IPS DF 19.7 (cell line): ENCODE results near the gene COL6A3.
"Not testable (repeated sequence)": the region's sequence is repeated elsewhere in the genome, so short reads cannot be mapped to it uniquely, and the experiment has no call there.

Experiments
- DNase-seq: peaks from one replicate; pipeline ENCODE4 v3.0.0-alpha.2; 2013; ENCODE audit warnings: low read depth, low spot score

The COL6A3 gene

GRCh38 chr2:237319086-237319820 lies 94.7 kb downstream of the COL6A3 start:
- DNase-seq: no peak

GRCh38 chr2:237316339-237316738 lies 97.6 kb downstream of the COL6A3 start:
- DNase-seq: no peak

DNA sequence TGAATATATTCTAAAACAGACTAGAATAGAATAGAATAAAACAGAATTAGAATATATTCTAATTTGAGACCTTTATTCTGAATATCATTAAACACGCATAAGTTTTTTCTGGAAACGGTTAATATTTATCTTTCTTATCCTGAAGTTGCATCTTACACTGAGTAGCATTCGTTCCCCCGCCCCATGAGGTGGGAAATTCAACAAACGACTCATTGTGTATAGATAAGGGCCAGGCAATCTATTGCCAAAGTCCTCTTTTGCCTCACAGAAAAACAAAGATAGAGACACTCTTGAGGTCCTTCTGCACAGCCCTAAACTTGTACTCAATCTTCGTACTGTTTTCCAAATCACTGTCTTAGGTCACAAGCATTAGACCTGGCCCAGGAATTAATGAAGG lies 98.1 kb downstream of the COL6A3 start:
- no peak for DNase-seq

- DNase-seq: no peak
Observed at GRCh38 chr2:237315170-237315828, 98.7 kb downstream of the COL6A3 start.

DNA sequence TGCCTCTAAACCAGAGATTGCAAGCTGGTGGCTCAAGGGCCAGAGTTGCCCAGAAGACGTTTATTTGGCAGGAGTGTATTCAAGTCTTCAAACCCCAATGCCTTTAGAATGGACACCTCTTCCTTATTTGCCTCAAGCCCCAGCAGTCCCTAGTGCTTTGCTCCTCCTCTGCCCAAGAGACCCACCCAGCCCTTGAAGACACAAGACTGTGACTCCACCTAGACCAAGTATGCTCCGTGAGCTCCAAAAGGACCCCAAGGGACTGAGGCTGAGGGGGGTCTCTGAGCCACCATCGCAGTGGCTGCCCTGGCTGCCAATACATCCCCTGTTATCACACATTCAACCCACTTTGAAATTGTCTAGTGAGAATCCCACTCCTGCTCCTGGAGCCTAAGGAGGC lies 99.3 kb downstream of the COL6A3 start:
- DNase-seq: no peak

DNA sequence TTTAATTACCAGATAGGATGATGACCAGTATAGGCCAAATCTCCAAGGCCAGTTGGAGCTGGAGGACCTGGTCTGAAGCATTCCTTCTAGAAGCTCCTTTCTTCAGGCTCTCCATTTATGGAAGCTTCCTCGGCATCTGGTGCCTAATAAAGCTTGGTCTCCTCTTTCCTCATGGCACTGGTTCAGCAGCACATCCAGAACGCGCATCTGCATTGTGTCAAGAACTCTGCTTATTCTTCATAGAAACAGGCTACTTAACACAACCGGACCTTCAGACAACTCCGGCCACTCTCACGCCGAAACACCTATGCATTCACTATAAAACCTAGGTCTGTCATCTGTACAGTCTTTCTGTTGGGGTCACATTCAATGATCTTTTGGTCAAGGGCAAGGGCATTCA lies 99.8 kb downstream of the COL6A3 start:
- DNase-seq: no peak

DNA sequence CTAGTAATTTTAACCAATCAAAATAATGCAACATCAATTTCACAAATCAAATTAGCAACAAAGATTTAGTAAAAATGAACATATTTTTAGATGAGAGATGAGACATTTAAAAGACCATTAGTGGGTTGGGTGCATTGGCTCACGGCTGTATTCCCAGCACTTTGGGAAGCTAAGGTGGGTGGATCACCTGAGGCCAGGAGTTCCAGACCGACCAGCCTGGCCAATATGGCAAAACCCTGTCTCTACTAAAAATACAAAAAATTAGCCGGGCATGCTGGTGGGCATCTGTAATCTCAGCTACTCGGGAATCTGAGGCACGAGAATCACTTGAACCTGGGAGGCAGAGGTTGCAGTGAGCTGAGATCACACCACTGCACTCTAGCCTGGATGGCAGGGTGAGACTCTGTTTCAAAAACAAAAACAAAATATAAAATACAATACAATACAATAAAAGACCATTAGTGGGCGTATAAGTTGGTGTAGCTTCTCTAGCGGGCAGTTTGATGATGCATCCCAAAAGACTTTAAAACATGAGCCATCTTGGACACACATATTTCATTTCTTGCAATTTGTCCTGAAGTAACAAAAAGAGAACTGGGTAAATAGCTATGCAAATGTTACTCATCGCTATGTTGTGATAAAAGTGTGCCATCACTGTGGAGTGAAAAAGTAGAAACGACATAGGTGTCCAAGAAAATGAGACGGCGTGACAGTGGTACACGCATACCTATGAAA lies 101.8 kb downstream of the COL6A3 start:
- no peak for DNase-seq

DNA sequence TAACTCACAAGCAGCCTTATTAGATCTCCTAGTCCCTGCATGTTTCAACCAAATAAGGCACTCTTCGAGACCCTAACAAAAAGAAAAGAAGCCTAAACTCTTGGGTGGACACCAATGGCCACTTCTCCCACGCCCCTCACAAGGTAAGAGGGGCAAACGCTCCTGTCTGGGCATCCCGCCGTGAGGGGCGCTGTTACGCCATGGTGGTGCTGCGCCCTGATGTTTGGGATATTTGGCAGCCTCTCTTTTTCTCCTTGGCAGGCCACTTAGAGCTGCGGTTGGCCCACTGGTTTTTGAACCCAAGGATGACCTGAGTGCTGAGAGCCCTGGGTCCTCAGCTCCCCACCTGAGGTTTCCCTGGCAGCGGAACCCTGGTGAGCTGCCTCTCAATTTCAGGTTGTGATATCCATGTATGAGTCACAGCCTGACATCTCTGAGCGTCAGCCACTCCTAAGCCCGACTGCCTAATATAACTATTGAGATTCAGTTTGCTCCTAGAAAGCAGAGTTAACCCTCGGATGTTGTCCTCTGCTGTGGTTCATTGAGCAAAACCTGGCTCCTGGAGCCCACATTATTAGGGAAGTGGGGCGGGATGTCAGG lies 103.3 kb downstream of the COL6A3 start:
- no peak for DNase-seq

GRCh38 chr2:237309416-237309815 lies 104.5 kb downstream of the COL6A3 start:
- DNase-seq: no peak

DNA sequence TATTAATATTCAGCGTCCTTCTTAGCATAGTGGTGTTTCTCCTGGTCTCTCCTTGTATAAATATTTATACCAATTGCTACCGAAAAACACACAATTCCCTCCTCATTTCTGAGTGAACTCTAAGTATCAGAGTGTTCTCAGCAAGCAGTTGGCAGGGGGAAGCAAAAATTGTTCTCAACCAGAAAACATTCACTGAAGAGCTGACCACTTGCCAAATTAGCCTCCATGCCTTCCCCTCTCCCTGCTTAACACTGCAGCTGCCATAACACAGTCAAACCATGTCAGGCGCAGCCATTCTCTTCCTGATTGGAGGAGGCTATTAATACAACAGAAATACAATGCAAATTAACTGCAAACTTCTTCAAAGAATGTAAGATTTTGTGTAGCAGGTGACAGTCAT lies 105.0 kb downstream of the COL6A3 start:
- no peak for DNase-seq

DNA sequence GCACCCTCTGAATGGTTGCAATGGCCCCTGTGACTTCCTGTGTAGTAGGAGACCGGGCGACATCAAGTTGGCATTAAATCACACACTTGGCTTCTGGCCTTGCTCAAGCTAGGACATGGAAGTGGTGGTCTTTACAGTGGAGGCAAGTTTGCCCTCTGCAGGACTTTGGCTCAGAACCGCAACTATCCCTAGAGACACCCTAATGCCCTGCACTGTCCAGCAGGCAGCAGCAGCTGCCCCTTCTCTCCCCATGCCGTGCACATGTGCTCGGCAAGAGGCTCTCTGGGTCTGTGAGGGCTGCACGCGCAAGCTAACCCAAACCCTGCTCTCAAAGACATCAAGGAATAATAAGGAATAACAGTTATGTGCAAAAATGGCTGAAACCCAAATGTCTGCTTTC lies 106.5 kb downstream of the COL6A3 start:
- no peak for DNase-seq

- no peak for DNase-seq
Observed at GRCh38 chr2:237306787-237307170, 107.2 kb downstream of the COL6A3 start.

GRCh38 chr2:237306083-237306786 lies 107.7 kb downstream of the COL6A3 start:
- no peak for DNase-seq

- DNase-seq: no peak
Observed at GRCh38 chr2:237305579-237305978, 108.4 kb downstream of the COL6A3 start.

DNA sequence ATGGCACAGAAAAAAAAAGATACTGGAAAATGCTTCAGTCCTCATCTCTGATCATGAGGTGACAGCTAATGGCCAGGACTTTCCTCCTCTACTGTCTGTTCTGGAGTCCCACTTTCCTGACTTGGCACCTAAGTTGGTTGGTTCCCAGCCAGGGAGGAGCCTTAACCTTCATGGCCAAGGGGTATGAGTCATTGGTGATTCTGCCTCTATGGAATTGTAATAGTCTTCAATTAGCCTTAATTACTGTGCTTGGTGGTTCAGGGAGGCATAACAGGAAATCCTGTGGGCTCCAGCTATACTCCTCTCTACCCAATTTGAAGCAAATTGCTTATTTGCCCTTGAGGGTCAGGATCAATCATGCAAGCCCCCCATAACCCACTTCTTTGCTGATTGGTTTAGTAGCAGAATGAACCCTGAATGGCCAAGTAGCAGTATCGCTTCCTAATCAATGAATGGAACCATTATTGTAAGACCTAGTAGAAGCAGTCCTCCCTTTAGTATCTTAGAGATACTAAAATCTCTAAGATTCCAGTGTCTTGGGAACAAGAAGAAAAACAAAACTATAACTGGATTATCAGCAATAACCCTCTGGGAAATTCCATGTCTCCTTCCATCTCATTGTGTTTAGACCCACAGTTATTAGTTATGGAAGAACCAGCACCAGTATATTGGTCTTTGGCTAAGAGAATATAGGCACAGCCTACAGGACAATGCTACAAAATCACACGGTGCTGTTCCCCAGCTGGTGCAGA lies 109.0 kb downstream of the COL6A3 start:
- no peak for DNase-seq

- DNase-seq: not testable (repeated sequence)
Observed at GRCh38 chr2:237303244-237303643, 110.7 kb downstream of the COL6A3 start.

- DNase-seq: no peak
Observed at GRCh38 chr2:237301595-237301994, 112.4 kb downstream of the COL6A3 start.

GRCh38 chr2:237300739-237301138 lies 113.2 kb downstream of the COL6A3 start:
- DNase-seq: no peak

GRCh38 chr2:237299906-237300305 lies 114.1 kb downstream of the COL6A3 start:
- no peak for DNase-seq

- no peak for DNase-seq
Observed at GRCh38 chr2:237298151-237299118, 115.5 kb downstream of the COL6A3 start.
